Thyroid gland (tissue), 4 donors: ENCODE data around the gene DOHH.

Source experiments
- CTCF ChIP-seq, 6 experiments: fragments of 200-600 bp in 3 of 6; fragments of 450-650 bp in 3 of 6; sonication (generic) in 3 of 6; IDR thresholded peaks; one replicate each; pipeline ENCODE4 v1.5.1; 2016 to 2019; ENCODE audit warnings: antibody characterized with exemption in 6 of 6, mild to moderate bottlenecking in 2 of 6, inconsistent platforms in 1 of 6, moderate library complexity in 1 of 6
- POLR2A ChIP-seq, 2 donors: fragments of 450-650 bp; IDR thresholded peaks; one replicate each; pipeline ENCODE4 v1.6.1; 2017; ENCODE audit warnings: antibody characterized with exemption in 2 of 2, mild to moderate bottlenecking in 2 of 2, moderate library complexity in 1 of 2

DNA sequence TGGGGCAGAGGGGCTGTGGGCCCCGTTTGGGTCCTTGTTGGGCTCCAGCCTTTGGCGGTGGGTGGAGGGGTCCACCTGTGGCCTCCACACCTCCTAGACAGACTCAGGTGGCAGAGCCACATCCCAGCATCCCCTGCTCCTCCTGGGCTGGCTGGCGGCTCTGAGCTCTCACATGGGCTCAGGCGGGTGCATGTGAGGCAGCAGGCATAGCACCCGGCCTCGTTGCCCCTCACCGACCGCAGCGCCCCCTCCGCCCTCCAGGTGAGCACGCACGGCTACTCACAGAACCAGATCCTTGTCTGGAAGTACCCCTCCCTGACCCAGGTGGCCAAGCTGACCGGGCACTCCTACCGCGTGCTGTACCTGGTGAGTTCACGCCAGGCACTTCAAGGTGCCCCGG is 32.6 kb upstream of the DOHH start:
- TF ChIP-seq CTCF (IDR thresholded peaks at IDR 0.05) (no peak), POLR2A (IDR thresholded peaks at IDR 0.05) (no peak)
